ENCODE results near the gene EXOSC7.

Gene EXOSC7

DNA sequence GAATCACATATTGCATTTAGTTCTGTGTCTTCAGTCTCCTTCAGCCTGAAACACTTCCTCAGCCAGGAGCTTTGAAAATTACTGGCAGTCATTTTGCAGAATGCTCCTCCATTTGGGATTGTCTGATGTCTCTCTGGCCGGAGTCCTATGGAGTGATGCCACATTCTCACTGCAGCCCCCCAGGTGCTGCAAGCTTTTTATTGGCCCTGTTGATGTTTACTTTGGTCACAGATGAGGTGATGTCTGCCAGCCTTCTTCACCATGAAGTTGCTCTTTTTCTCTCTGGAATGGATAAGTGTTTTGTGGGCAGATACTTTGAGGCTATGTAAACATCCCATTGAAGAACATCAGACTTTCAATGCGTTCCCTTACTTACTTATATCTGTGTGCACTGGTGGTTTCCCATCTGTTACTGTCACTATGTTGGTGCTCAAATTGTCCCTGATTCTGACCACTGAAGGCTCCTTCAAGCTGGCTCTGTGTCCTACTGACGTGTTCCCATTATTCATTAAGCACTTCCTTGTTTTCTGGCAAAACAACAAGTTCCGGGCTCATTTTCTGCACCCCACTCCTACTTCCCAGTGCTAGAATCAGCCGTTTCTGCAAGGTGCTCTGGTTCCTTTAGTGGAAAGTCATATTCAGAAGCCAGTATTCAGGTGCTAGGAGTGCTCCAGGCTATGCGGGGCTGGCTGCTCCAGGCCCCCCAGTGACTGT lies 48.7 kb downstream of the EXOSC7 start:
- Histone ChIP-seq H3K36me3 (no peaks in the 10 kb centered on the region), H3K9me3 (no peaks in the 10 kb centered on the region), H3K27me3 (no peaks in the 10 kb centered on the region), H3K4me3 (ENCODE audit: low read depth, low read length) (no peak overlapping the region), H3K4me1 (no peaks in the 10 kb centered on the region)
- DNase-seq, result no peak
- TF ChIP-seq, protein P1, sequence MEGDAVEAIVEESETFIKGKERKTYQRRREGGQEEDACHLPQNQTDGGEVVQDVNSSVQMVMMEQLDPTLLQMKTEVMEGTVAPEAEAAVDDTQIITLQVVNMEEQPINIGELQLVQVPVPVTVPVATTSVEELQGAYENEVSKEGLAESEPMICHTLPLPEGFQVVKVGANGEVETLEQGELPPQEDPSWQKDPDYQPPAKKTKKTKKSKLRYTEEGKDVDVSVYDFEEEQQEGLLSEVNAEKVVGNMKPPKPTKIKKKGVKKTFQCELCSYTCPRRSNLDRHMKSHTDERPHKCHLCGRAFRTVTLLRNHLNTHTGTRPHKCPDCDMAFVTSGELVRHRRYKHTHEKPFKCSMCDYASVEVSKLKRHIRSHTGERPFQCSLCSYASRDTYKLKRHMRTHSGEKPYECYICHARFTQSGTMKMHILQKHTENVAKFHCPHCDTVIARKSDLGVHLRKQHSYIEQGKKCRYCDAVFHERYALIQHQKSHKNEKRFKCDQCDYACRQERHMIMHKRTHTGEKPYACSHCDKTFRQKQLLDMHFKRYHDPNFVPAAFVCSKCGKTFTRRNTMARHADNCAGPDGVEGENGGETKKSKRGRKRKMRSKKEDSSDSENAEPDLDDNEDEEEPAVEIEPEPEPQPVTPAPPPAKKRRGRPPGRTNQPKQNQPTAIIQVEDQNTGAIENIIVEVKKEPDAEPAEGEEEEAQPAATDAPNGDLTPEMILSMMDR (IDR thresholded peaks at IDR 0.05; ENCODE audit: low read depth, low read length), result no peak

DNA sequence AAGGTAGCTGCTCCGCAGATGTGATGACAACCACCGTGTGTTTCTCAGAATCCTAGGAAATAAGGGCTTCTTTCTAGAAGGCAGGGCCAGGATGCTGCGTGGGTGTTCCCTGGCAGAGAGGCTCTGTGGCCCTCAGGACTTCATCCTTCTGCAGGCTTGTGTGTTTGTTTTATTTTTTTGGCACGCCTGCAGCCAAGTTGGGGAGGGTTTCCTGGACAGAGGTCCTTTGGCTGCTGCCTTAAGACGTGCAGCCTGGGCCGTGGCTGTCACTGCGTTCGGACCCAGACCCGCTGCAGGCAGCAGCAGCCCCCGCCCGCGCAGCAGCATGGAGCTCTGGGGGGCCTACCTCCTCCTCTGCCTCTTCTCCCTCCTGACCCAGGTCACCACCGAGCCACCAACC lies 50.0 kb downstream of the EXOSC7 start, which contains the start of gene CLEC3B:
Gene CLEC3B, plus strand, starts transcription at position 266 of the 400 bp plus-strand sequence. Its CDS starts 60 bp downstream, at position 326.
- TF ChIP-seq, protein P1 (IDR thresholded peaks at IDR 0.05; ENCODE audit: low read depth, low read length), result no peak
- Histone ChIP-seq H3K36me3 (no peaks in the 10 kb centered on the region), H3K4me1 (no peaks in the 10 kb centered on the region), H3K9me3 (no peaks in the 10 kb centered on the region), H3K27me3 (no peaks in the 10 kb centered on the region), H3K4me3 (ENCODE audit: low read depth, low read length) (no peak within 1 kb of the TSS)
- DNase-seq, result no peak

DNA sequence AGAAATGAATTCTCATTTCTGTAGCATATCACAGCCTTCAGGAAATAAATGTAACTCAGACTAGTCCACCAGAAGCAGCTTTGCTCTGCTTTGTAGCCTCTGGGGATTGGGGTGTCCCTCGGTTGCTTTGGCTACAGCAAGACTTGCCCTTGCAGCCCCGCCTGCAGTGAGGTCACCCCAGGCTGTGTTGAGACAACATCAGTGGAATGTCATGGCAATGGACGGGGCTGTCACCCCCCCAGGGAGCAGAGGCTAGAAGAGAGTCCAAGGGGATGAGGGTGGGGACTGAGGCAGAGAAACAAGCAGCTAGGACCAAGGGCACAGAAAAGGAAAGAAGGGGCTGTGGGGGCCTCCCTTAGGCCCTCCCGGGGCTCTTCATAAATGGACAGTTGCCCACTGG lies 50.9 kb downstream of the EXOSC7 start:
- Histone ChIP-seq H3K4me1 (no peaks in the 10 kb centered on the region), H3K36me3 (no peaks in the 10 kb centered on the region), H3K9me3 (no peaks in the 10 kb centered on the region), H3K4me3 (ENCODE audit: low read depth, low read length) (no peak overlapping the region), H3K27me3 (no peaks in the 10 kb centered on the region)
- TF ChIP-seq, protein P1 (IDR thresholded peaks at IDR 0.05; ENCODE audit: low read depth, low read length), result no peak
- DNase-seq, result no peak

DNA sequence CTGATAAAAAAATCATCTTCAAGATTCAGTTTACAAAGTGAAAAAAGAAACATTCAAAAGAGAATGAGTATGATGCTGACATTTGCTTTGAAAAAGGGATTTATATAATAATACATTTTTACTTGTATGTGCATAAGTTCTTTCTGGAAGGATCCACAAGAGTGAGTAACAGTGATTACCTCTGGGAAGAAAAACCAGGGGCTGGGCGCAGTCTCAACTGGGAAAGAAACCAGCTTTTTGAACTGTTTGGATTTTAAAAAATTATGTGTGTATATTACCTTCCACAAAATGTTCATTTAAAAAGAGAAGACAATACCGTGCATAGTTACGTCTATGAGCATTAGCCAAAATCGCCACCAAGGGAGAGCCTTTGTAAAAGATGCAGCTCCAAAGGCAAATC lies 51.4 kb downstream of the EXOSC7 start:
- no peaks in the 10 kb centered on the region for H3K36me3 ChIP-seq
- no peaks in the 10 kb centered on the region for H3K9me3 ChIP-seq
- DNase-seq, result no peak
- no peaks in the 10 kb centered on the region for H3K4me1 ChIP-seq
- H3K4me3 ChIP-seq (ENCODE audit: low read depth, low read length), result no peak overlapping the region
- no peaks in the 10 kb centered on the region for H3K27me3 ChIP-seq
- TF ChIP-seq, protein P1 (IDR thresholded peaks at IDR 0.05; ENCODE audit: low read depth, low read length), result no peak

DNA sequence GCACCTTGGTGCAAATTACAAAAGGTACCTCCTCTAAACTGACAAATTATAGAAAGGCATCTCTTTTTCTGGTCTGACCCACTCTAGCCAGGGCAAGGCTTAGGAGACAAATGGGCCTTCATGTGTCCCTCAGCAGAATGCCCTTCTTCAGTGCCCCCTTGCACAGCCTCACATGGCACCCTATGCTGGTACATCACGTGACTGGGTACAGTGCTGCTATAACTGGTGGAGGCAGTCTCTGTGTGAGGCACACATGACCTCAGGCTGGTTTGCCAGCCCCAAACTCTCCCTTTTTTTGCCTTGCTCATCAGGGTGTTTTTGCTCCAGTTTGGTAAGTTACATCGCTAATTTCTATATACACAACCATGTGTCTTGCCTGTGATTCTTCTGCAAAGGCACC lies 53.2 kb downstream of the EXOSC7 start:
- TF ChIP-seq, protein P1 (IDR thresholded peaks at IDR 0.05; ENCODE audit: low read depth, low read length), result no peak

DNA sequence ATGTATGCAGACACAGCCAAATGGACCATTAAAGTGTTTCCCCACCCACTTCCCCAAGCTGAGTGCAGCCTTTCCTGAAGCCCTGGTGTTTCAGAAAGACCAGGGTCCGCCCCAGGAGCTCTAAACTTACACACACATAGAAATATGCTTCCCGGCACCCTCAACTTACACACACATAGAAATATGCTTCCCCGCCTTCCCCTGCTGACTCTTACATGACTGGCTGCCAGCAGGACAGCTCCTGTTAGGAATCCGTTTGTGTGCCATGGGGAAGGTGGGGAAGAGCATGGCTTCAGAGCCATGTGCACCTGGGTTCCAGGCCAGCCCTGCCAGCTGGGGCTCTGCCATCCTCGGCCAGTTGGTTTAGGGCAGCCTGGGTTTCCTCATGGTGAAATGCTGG lies 53.6 kb downstream of the EXOSC7 start:
- Histone ChIP-seq H3K27me3 (no peaks in the 10 kb centered on the region), H3K36me3 (no peaks in the 10 kb centered on the region), H3K9me3 (no peaks in the 10 kb centered on the region), H3K4me3 (ENCODE audit: low read depth, low read length) (no peak overlapping the region), H3K4me1 (no peaks in the 10 kb centered on the region)
- TF ChIP-seq, protein P1 (IDR thresholded peaks at IDR 0.05; ENCODE audit: low read depth, low read length), result no peak
- DNase-seq, result no peak

More for the DNA sequence above, 53.2 kb downstream of the EXOSC7 start:
- Histone ChIP-seq H3K36me3 (no peaks in the 10 kb centered on the region), H3K4me1 (no peaks in the 10 kb centered on the region), H3K27me3 (no peaks in the 10 kb centered on the region), H3K9me3 (no peaks in the 10 kb centered on the region), H3K4me3 (ENCODE audit: low read depth, low read length) (no peak overlapping the region)
- DNase-seq, result no peak
